Measurements from ENCODE around the gene DISC1.

DNA sequence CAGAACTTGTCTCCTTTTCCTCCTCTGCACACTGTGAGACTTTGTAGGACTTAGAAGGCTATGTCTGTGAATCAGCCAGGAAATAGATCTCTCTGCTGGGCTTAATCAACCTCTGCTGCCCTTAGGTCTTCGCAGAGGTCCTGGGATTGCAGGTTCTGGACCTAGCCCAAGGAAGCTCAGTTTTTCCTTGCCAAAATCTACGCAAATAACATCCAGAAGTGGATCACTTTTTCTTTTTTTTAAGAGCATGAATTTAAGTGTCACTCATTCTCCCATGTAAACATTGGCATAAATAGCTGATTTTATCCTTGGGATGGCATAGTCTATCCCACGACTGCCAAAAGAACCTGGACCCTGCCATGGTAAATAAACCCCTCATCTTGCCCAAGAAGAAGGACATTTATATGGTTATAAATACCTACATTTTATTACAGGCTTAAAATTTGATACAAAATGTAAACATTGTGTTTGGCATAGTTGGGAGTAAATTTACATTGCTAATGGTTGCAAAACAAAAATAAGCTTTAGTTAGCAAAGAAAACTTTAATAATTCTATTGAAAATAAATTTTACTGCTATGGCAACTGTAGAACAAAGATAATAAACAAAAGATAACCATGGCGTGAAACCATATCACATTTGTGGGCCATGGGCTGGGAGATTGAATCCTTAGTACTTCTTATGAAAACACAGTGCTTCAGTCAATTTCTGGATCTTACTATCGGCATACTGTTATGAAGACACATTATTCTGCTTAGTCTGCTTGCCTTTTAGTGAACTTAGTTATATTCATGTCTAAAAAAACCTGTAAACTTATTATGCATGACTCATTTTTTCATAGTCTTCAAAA lies 24.5 kb upstream of the DISC1 start:
- TF ChIP-seq, protein P1, sequence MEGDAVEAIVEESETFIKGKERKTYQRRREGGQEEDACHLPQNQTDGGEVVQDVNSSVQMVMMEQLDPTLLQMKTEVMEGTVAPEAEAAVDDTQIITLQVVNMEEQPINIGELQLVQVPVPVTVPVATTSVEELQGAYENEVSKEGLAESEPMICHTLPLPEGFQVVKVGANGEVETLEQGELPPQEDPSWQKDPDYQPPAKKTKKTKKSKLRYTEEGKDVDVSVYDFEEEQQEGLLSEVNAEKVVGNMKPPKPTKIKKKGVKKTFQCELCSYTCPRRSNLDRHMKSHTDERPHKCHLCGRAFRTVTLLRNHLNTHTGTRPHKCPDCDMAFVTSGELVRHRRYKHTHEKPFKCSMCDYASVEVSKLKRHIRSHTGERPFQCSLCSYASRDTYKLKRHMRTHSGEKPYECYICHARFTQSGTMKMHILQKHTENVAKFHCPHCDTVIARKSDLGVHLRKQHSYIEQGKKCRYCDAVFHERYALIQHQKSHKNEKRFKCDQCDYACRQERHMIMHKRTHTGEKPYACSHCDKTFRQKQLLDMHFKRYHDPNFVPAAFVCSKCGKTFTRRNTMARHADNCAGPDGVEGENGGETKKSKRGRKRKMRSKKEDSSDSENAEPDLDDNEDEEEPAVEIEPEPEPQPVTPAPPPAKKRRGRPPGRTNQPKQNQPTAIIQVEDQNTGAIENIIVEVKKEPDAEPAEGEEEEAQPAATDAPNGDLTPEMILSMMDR (IDR thresholded peaks at IDR 0.05; ENCODE audit: low read length) = no peak
- no peak for TF ChIP-seq EZH2 (IDR thresholded peaks at IDR 0.05; ENCODE audit: borderline replicate concordance, low read length)

All from OCI-LY1 (cell line).